Stimulated activated CD8-positive, alpha-beta memory T cell treated with anti-CD3 and anti-CD28 coated beads, Interleukin-15, amount 100 ng/mL, for 1 hour (primary cell): Measurements from ENCODE around the gene TNFAIP3.

Source experiments
- DNase-seq: peaks from one replicate; pipeline ENCODE4 v3.0.0-alpha.2; 2020; ENCODE audit warnings: low read depth

TNFAIP3 gene

DNA sequence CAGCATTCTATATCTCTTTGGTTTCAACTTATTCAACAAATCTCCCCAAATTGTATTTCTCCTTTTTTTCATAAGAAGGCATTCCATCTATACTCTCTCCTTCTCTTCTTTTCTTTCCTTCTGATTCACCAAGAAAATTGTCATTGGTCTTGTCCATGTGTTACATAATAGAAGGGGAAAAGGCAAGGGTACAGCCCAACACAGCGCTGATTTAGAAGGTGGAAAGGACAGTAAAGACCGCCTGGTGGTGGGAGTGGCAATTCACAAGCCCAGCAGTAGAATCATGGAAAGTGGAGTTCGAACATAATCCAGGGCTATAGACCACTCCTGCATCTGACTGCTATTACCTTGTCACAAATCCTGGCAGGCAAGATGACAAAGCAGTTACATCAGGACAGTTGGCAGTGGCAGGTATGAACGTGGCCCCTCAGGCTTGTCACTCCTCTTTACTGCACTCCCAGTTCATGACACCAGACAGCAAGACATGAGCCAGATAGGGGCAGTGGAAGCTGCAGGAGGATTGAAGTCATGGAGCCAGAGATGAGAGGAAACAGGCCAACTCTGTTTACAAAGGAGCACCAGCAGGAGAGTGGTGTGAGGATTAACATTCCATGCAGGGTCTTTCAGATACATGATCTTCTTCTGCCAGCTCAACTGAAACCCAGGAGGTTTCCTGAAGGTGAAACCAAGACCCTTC lies 2.1 kb upstream of the TNFAIP3 start:
- no peak for DNase-seq

DNA sequence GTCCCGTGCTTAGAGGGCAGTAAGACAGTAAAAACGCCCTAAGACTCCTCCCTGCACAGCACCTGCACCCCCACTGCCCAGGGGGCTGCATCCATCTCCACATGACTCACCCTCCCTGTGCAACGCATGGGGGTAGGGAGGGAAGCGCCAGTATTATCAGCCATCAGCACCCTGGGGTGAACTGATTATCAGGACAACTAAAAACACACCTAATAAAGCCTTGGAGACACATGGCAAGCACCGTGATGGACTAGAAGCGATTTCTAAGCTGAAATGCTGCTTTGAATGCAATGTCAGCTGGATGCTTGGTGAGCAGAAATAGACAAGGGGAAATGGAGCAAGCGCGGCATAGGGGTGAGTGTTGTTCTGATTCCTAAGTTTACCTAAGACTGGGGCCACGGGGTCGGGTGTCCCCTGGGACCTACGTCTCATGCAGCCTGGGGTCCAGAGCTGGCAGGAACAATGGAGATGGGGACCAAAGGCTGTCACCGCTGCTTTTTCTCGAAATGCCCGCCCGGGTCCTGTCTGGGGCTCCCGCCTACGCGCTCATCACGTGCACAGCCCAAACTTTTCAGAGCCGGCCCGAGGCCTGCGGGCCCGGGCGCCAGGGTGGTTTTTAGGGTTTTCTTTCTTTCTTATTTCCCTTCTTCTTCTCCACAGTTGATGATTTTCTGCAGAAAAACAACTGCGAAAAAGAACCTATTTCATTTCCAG lies 702 bp upstream of the TNFAIP3 start:
- DNase-seq, result no peak

- no peak for DNase-seq
Observed at GRCh38 chr6:137867685-137868509, 838 bp downstream of the TNFAIP3 start.

- no peak for DNase-seq
Observed at GRCh38 chr6:137868721-137869548, 1.9 kb downstream of the TNFAIP3 start.

DNA sequence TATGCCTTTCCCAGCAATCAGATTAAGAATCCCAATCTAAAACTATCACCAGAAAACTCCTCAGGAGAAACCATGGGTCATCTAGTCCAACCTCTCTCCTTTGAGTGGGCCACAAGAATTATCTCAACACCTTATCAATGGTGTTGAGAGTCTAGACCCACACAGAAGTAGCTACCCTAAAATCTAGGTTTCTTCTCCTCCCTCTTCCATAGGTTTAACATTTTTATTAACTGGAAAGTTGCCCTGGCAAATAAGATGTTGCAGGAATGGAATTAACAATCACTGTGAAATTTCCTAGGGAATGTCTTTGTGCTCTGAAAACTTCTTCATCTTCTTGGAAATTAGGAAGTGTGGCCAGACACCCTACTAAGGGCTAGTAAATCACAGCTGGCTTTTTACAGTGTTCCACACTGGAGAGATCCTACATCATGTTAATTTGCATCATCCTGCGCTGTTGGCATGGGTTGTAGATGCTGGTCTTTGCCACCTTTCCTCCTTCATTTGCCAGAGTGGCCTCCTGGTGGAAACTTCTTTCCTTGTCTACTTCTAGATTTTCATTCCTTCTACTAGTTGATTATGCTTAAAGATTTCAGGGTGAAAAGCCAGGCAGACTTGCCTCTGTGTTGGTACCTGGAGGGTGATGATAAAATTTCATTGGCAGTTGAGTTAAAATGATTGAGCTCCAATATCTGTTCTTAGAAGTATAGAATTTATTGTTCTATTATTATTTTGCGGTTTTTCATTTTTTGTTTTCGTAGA lies 2.7 kb downstream of the TNFAIP3 start:
- DNase-seq, result no peak

GRCh38 chr6:137870308-137870644 lies 3.2 kb downstream of the TNFAIP3 start:
- DNase-seq, result no peak

DNA sequence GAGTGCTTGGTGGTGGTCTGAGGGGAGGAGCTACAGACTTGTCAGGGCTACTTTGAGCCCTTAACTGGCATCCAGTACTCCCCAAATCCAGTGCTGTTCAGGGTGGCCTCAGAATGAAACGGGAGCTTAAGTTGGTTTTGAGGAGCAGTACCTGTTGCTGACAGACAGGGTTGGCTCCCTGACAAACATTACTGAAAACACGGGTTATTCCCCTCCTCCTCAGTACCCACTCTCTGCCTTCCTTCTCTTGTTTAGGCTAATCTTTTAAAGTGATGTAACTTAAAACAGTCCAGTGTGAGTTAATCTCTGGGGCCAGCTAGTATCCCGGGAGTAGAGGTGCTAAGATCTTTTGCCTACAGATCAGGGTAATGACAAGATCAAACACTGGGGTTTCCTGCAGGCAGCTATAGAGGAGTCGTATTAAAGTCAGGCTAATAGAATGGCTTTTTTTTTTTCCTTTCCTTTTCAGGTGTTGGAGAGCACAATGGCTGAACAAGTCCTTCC lies 3.7 kb downstream of the TNFAIP3 start:
- no peak for DNase-seq

- DNase-seq, result no peak
Observed at GRCh38 chr6:137871291-137871690, 4.2 kb downstream of the TNFAIP3 start.

DNA sequence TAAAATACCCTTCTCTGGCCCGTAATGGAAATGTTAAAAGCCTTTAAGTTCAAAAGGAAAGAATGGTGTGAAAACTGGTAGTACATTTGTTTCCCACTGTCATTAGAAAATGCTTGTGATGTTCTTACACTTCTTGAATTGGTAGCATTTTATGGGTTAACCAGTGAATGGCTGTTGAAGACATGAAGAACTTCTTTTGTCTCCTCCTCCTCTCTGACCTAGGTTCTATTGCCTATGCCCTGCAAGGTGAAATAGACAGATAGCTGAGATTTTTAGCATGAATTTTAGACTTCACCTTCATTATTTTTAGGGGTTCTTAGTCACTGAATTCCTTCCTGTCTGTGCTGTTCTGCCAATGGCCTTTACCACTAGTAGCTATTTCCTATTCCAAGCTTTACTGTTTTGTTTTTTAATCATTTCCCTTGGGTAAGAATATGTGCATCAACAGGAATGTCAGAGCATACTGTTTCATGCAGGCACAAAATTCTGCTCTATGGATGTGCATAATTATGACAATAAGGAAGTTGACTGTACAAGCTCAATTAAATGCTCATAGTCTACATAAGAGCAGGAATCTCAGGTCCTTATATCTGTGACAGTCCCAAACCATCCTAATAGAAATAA lies 4.9 kb downstream of the TNFAIP3 start:
- DNase-seq, result no peak

DNA sequence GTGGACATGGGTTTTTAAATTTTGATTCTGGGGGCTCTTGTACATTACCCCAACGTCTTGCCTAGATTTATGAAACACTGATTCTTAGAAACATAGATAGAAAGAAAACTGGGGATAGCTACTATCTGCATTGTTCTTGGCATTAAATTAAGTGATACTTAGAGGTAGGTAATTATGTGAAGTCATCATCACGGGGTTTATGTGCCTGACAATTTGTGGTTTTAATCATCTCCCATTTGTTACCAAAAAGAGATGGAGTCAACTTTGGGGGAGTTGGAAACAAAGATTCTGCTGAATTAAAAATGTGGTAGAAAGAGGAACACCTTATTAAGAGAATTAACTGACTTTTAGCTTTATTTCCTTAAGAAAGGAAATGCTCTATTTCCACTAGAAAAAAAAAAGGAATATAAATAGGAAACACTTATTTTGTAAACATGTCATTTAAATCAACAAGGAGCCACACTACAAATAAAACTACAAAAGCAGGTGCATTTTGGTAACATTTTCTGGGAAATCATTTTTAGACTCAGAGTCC lies 5.6 kb downstream of the TNFAIP3 start:
- no peak for DNase-seq

DNA sequence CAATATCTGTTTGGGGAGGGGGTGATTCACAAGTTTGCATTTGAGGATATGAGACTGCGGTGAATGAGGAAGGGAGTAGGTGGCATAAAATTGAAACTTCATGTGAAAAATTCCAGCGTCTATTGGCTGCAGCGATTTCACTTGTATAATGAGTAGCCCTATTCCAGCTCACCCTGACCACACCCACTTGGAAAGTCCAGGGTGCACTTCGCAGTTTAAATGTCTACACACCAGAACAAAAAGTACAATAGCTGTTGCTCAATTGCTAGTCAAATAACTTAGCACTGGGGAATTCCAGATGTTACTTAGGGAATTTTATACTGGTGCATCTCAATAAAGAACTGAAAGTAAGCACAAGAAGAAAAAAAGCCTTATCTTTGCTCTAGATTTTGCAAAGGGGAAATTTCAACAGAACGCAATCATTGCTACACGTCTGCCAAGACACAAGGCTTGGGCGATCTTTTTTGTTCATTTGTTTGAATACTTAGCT lies 6.3 kb downstream of the TNFAIP3 start:
- DNase-seq, result no peak

DNA sequence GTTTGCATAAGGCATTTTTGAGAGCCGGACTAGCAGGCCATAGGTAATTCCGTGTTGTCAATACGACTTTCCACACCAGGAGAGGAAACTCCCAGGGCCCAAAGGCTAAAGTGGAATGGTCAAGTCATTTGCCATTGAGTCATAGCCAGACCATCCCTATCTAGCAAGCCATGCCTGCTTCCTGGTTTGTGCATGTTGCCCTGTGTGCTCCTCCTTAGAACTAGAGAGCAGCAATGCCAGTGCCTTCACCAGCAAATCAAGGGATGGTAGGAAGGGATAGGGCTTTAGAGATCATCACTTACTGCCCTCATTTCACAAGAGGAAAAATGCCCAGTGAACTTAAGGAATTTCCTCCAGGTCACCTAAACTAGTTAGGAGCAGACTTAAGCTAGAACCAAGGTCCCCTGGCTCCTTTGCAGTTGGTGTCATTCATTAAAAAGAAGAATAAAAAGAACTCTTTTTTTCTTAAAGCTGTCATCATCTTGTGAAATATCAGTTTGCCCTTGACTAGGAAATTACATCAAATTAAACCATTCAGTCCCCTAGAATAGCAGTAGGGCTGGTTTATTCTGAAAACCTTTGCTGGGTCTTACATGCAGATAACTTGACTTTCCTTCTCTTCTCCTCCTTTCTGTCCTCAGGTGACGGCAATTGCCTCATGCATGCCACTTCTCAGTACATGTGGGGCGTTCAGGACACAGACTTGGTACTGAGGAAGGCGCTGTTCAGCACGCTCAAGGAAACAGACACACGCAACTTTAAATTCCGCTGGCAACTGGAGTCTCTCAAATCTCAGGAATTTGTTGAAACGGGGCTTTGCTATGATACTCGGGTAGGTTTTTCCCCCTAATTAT lies 7.4 kb downstream of the TNFAIP3 start:
- DNase-seq, result no peak

- no peak for DNase-seq
Observed at GRCh38 chr6:137875058-137875520, 8.0 kb downstream of the TNFAIP3 start.

DNA sequence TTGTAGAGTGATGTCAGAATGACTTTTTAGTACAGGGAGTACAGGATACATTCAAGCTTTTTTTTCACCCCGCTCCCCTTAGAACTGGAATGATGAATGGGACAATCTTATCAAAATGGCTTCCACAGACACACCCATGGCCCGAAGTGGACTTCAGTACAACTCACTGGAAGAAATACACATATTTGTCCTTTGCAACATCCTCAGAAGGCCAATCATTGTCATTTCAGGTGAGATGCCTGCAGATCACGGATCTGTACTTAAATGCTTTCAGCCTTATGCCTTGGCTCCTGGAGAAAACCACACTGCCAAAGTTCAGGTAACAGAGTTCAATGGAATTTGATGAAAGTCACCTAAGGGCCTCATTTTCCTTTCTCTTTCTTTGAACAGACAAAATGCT lies 8.5 kb downstream of the TNFAIP3 start:
- no peak for DNase-seq

DNA sequence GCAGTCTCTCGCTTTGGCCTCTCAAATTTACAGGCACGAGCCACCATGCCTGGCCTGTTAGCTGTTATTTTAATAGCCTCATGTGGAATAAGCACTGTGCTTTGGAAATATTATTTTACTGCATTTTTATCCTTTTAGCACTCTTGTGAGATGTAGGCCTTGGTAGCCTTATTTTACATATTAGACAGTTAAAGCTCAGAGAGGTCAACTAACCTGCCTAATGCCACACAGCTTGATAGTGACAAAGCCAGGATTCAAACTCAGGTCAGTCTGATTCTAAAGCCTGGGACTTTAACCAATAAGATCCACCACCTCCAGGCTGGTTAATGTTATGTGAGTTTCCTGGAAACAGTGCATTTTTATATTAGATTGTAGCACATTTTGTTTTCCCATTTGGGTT lies 9.5 kb downstream of the TNFAIP3 start:
- no peak for DNase-seq

DNA sequence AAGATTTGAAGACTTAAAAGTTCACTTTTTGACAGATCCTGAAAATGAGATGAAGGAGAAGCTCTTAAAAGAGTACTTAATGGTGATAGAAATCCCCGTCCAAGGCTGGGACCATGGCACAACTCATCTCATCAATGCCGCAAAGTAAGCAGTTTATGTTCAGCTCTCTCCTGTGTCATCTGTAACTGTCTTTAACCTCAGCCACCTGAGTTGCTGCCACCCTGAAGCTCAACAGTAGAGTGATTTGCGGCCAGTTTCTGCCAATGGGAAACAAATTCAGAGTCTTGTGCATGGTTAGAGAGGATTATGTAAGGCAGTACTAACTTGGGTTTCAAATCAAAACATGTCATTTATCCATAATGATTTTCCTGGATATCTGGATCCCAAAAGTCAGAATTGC lies 10.1 kb downstream of the TNFAIP3 start:
- DNase-seq, result no peak

GRCh38 chr6:137877606-137878005 lies 10.5 kb downstream of the TNFAIP3 start:
- DNase-seq, result no peak

DNA sequence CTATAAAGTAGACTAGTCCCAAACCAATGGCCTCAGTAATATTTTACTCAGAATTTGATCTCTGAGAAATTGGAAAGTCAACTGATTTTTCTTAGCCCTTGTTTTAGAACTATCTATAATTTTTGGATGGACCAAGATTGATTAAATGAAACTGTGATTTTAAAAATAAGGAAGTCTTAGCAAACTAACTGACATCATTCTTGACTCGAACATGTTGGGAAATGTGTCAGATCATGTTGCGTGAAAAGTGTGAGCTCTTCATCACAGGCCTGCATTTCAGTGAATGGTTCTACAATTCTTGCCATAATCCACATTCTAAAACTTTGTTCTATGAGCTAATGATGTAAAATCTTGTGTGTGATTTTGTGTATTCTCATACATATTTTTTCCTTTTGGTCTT lies 11.0 kb downstream of the TNFAIP3 start:
- DNase-seq, result no peak
